T-cell (primary cell): ENCODE data around the gene FBXL16. TPM values are rescaled to one million over a fixed set of nuclear protein-coding genes. Genes with fewer than 3 reads are reported as not detected.

Experiments
- ATAC-seq, 4 experiments: fragments of 200-7000 bp in 3 of 4; fragments of 150-1000 bp in 1 of 4; cut with Tn5 transposase; replicated peaks in 1 of 4; 1 replicate in 3 of 4; 2 replicates in 1 of 4; pipeline ENCODE4 v1.10.0; 2021; ENCODE audit warnings: moderate library complexity in 3 of 4, mild to moderate bottlenecking in 2 of 4, moderate number of reproducible peaks in 1 of 4
- CTCF ChIA-PET, 2 donors: fragments of 300-600 bp; sonication (Branson Sonifier 250); formaldehyde crosslinking; loops; one replicate each; lab custom pipeline; 2022; ENCODE audit warnings: antibody characterized with exemption in 2 of 2; lab: Charles Lee
- POLR2A ChIA-PET, 2 donors: fragments of 300-600 bp; sonication (Branson Sonifier 250); formaldehyde crosslinking; loops; one replicate each; lab custom pipeline; 2022; ENCODE audit warnings: antibody characterized with exemption in 2 of 2; lab: Charles Lee
- DNase-seq, 35 experiments: peaks; one replicate each; pipeline versions ENCODE4 v3.0.0 to v3.0.0-alpha.2; 2013 to 2023
- H3K27ac ChIP-seq: one replicate; pipeline ENCODE4 v1.5.1; 2013; ENCODE audit warnings: low read length
- H3K27me3 ChIP-seq, 2 experiments: replicated peaks in 1 of 2; 1 replicate in 1 of 2; 2 replicates in 1 of 2; pipeline versions ENCODE4 v1.6.1 to v1.7.0; 2013; ENCODE audit warnings: low read length in 1 of 2, mixed read lengths in 1 of 2; ENCODE audit not compliant: control insufficient read depth in 2 of 2, insufficient read depth in 2 of 2; ENCODE audit errors: extremely low read depth in 1 of 2
- H3K36me3 ChIP-seq, 2 donors: 1 replicate in 1 of 2; 2 replicates in 1 of 2; pipeline versions ENCODE4 v1.6.1 to v1.7.0; 2013; ENCODE audit warnings: low read length in 1 of 2; ENCODE audit not compliant: control insufficient read depth in 2 of 2, insufficient read depth in 1 of 2; ENCODE audit errors: extremely low read depth in 1 of 2
- H3K4me1 ChIP-seq, 2 experiments: 1 replicate in 1 of 2; 2 replicates in 1 of 2; pipeline versions ENCODE4 v1.6.1 to v1.7.0; 2013; ENCODE audit warnings: low read length in 2 of 2, mixed read lengths in 1 of 2; ENCODE audit not compliant: insufficient read depth in 2 of 2, control insufficient read depth in 1 of 2; ENCODE audit errors: extremely low read depth in 1 of 2
- H3K4me3 ChIP-seq, 2 donors: 1 replicate in 1 of 2; 2 replicates in 1 of 2; pipeline versions ENCODE4 v1.5.1 to v1.7.0; 2013; ENCODE audit warnings: mild to moderate bottlenecking in 2 of 2, low read length in 1 of 2, moderate library complexity in 1 of 2; ENCODE audit not compliant: control insufficient read depth in 1 of 2; ENCODE audit errors: extremely low read depth in 1 of 2
- H3K9me3 ChIP-seq: 2 replicates; pipeline ENCODE4 v1.7.0; 2013
- H3K27ac Mint-ChIP-seq, 2 donors: one replicate each; pipeline ENCODE4 v1.8.0; 2020 to 2021; ENCODE audit warnings: mild to moderate bottlenecking in 2 of 2, mixed read lengths in 2 of 2
- H3K27me3 Mint-ChIP-seq, 2 donors: one replicate each; pipeline ENCODE4 v1.8.0; 2021 to 2022; ENCODE audit warnings: mixed read lengths in 2 of 2
- H3K36me3 Mint-ChIP-seq: one replicate; pipeline ENCODE4 v1.8.0; 2021; ENCODE audit warnings: mixed read lengths
- H3K4me1 Mint-ChIP-seq, 3 donors: one replicate each; pipeline ENCODE4 v1.8.0; 2020 to 2022; ENCODE audit warnings: mixed read lengths in 3 of 3, mild to moderate bottlenecking in 1 of 3
- H3K4me3 Mint-ChIP-seq, 3 donors: one replicate each; pipeline ENCODE4 v1.8.0; 2020 to 2022; ENCODE audit warnings: mild to moderate bottlenecking in 3 of 3, mixed read lengths in 3 of 3, moderate library complexity in 3 of 3
- H3K9me3 Mint-ChIP-seq, 3 donors: one replicate each; pipeline ENCODE4 v1.8.0; 2020 to 2022; ENCODE audit warnings: mixed read lengths in 3 of 3
- WGBS: methylation state at CpG from one replicate; pipeline ENCODE4 v1.1.5; 2013; ENCODE audit warnings: missing lambda C conversion rate; ENCODE audit not compliant: insufficient coverage; 5-methylcytosine and 5-hydroxymethylcytosine counted together
- total RNA-seq, 35 experiments: library from RNA in 6 of 35; stranded (reverse) in 6 of 35; fragments of 120-200 nt in 1 of 35; gene quantifications; one replicate each; pipeline versions ENCODE4 v1.2.1 to v1.2.4 and lab custom pipeline; 2013 to 2026

FBXL16 gene
- total RNA-seq, 5 donors from 2014 or later (not counting 1 experiment from before 2014, with no cell fraction given) = 16.4 to 65.5 (median 50.2) TPM

DNA sequence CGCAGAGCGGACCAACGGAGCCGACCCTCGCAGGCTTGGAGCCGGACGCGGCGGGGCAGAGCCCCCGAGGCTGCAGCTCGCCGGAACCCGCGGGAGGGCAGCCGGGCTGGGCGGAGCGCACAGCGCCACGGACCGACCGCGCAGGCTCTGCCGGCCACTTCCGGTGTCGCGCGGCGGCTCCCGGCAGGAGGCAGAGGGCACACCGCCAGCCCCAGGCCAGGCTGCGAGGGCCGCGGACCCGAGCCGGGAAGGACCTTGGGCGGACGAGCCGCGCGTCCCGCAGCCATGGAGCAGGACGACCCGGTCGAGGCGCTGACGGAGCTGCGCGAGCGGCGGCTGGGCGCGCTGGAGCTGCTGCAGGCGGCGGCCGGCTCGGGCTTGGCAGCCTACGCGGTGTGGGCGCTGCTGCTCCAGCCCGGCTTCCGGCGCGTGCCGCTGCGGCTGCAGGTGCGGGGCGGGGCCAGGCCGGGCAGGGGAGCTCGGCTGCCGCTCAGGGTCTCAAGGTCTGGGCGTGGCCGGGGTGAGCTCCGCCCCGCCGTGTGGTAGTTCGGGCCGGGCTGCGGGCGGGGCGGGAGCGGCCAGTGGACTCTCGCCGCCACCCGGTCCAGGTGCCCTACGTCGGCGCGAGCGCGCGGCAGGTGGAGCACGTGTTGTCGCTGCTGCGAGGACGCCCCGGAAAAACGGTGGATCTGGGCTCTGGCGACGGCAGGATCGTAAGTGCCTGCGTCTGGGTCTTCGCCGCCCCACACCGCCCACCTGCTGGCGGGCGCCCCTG, 15.6 kb upstream of the FBXL16 start, which contains the start of gene ANTKMT:
Gene ANTKMT (plus strand): TSS at position 157 of the 775 bp plus-strand sequence. CDS start 129 bp downstream, at position 286.
- WGBS = 1% methylated on average over 106 of the region's 106 CpGs
- ATAC-seq (peak; percentile 71 to 80 (median 74)), DNase-seq (peak; percentile 44 to 84 (median 61))
- no peaks in the 10 kb centered on the region for H3K36me3 Mint-ChIP-seq
- Histone ChIP-seq H3K4me1 (peaks cover 5 to 60% of the 10 kb centered on the region in 2 experiments), H3K27me3 (peaks cover 0 to 16% of the 10 kb centered on the region in 2 experiments), H3K36me3 (no peaks in the 10 kb centered on the region), H3K9me3 (no peaks in the 10 kb centered on the region), H3K27ac (peak within 1 kb of the TSS; percentile 69), H3K4me3 (peak within 1 kb of the TSS; percentile 55 to 70)
- peaks cover 18 to 27% (median 23%) of the 10 kb centered on the region in 3 donors for H3K4me1 Mint-ChIP-seq
- peaks cover 3% of the 10 kb centered on the region in 2 donors for H3K27me3 Mint-ChIP-seq
- ChIA-PET CTCF (interaction anchor here in 1 of 2 donors (2.0 kb wide), 1 partner anchor 9 kb away, joined by 5 read pairs; no protein-coding TSS in a partner anchor), POLR2A (interaction anchor here in 1 of 2 donors (0.6 kb wide), 1 partner anchor 249 kb away, joined by 3 read pairs; no protein-coding TSS in a partner anchor)
- peak within 1 kb of the TSS; percentile 78 to 83 (median 79) for H3K4me3 Mint-ChIP-seq
- H3K27ac Mint-ChIP-seq = peak within 1 kb of the TSS; percentile 39 to 80
- H3K9me3 Mint-ChIP-seq = no peaks in the 10 kb centered on the region

DNA sequence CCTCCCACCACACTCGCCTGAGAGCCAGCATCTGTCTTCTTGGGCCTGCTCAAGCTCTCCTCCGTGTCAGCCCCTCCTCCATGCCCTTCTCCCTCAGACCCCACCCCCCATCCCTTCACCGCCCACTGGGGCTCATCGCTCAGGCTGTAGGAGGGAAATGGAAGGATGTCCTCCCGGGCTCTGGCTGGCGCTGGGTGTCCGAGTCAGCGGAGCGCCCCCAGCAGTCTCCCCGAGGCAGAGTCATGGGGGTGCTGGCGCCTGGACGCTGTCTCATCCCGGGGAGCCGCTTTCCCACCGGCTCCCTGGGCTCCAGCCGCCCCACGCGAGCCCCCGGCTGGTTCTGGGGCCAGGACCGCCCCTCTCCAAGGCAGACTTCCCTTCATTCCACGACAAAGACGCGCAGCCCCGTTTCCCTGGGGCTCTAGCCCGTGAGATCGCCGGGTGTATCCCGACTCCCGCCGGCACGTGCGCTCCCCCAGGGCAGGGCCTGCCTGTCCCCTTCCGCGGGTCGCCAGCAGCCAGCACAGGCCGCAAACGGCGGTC, 14.9 kb upstream of the FBXL16 start:
- CTCF ChIA-PET = interaction anchor here in 1 of 2 donors (0.6 to 2.0 kb wide), 3 partner anchors 8 to 368 kb away, joined by 3 to 6 read pairs (median 5); partner anchors contain the start of gene AXIN1
- H3K9me3 Mint-ChIP-seq = no peaks in the 10 kb centered on the region
- Histone ChIP-seq H3K27me3 (peaks cover 0 to 20% of the 10 kb centered on the region in 2 experiments), H3K27ac (peak overlapping the region; percentile 57), H3K4me1 (peaks cover 5 to 60% of the 10 kb centered on the region in 2 experiments), H3K36me3 (no peaks in the 10 kb centered on the region), H3K9me3 (no peaks in the 10 kb centered on the region), H3K4me3 (peak overlapping the region; percentile 55 to 70)
- WGBS = under 1% methylated on average over 35 of the region's 38 CpGs
- peaks cover 21 to 29% (median 27%) of the 10 kb centered on the region in 3 donors for H3K4me1 Mint-ChIP-seq
- POLR2A ChIA-PET = no interaction called here
- peak in 10 of 35 experiments; percentile 21 to 63 (median 32) for DNase-seq
- H3K27me3 Mint-ChIP-seq = peaks cover 3 to 4% of the 10 kb centered on the region in 2 donors
- no peaks in the 10 kb centered on the region for H3K36me3 Mint-ChIP-seq
- peak overlapping the region; percentile 39 to 80 for H3K27ac Mint-ChIP-seq
- peak overlapping the region; percentile 78 to 83 (median 79) for H3K4me3 Mint-ChIP-seq
- ATAC-seq = peak; percentile 13 to 26 (median 18)

DNA sequence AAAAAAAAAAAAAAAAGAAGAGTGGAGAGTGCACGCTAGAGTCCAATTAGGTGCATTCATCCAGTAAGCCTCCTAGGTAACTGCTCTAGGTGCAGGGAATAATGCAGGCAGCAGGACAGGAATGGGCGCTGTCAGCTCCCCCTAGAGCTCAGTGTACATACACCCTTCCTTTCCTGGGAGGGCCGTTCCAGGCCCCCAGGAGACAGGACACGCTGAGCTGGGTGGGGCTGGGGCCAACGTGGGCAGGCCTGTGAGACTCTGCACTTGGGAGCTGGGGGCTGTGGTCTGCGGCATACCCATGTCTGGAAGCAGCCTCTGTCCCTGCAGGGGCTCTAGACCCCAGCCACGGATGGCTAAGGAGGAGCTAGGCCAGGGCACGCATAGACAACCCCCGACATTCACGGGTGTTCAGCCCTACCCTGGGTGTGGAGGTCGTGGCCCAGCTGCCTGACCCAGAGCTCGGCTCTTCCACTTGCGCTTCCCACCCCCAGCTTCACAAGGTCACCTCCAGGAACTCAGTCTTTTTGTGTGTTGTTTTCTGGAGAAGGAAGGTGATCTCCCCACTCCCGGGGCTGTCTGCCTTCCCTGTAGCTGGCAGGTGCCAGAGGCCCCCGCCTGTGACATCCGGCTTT, 14.3 kb upstream of the FBXL16 start:
- H3K27me3 ChIP-seq = peaks cover 0 to 20% of the 10 kb centered on the region in 2 experiments
- no peaks in the 10 kb centered on the region for H3K36me3 ChIP-seq
- Mint-ChIP-seq H3K27ac (peak overlapping the region; percentile 57 to 80), H3K4me1 (peaks cover 21 to 29% (median 27%) of the 10 kb centered on the region in 3 donors), H3K27me3 (peaks cover 3 to 4% of the 10 kb centered on the region in 2 donors), H3K9me3 (no peaks in the 10 kb centered on the region), H3K36me3 (no peaks in the 10 kb centered on the region), H3K4me3 (peak overlapping the region; percentile 78 to 83 (median 79))
- peak in 1 of 35 experiments; percentile 33 for DNase-seq
- H3K9me3 ChIP-seq = no peaks in the 10 kb centered on the region
- peaks cover 5 to 60% of the 10 kb centered on the region in 2 experiments for H3K4me1 ChIP-seq
- peak overlapping the region; percentile 57 for H3K27ac ChIP-seq
- CTCF ChIA-PET = interaction anchor here in 1 of 2 donors (0.6 to 2.0 kb wide), 3 partner anchors 8 to 367 kb away, joined by 3 to 6 read pairs (median 5); partner anchors contain the start of gene AXIN1
- 13% methylated on average over 5 of the region's 16 CpGs for WGBS
- POLR2A ChIA-PET = no interaction called here
- H3K4me3 ChIP-seq = peak overlapping the region; percentile 55 to 70
- ATAC-seq = peak in 3 of 4 experiments; percentile 2 to 7 (median 5)

DNA sequence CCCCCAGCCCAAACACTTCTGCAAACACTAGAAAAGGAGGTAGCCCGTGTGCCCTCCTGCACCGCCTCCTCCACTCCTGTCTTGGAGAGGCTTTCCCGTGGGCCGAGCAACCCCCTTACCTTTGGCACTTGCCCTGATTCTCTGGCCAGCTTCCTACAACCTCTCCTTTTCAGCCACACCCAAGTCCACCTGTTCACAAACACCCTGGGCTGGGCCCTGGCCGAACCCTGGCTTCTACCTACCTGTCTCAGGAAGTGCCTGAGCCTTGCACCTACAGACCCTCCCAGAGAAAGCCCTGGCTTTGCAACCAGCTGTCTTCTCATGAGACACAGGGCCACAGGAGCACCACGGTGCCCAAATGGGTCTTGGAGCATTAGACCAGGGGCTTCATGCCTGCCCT, 13.3 kb upstream of the FBXL16 start:
- Histone ChIP-seq H3K4me1 (peaks cover 5 to 68% of the 10 kb centered on the region in 2 experiments), H3K4me3 (no peak overlapping the region), H3K9me3 (no peaks in the 10 kb centered on the region), H3K27ac (no peak overlapping the region), H3K27me3 (peaks cover 0 to 28% of the 10 kb centered on the region in 2 experiments), H3K36me3 (no peaks in the 10 kb centered on the region)
- WGBS = 84% methylated on average over 4 of the region's 6 CpGs
- H3K27ac Mint-ChIP-seq = peak overlapping the region in 1 of 2 donors; percentile 56
- ChIA-PET POLR2A (no interaction called here), CTCF (interaction anchor here in 1 of 2 donors (0.6 kb wide), 1 partner anchor 11 kb away, joined by 4 read pairs; no protein-coding TSS in a partner anchor)
- H3K9me3 Mint-ChIP-seq = no peaks in the 10 kb centered on the region
- H3K27me3 Mint-ChIP-seq = peaks cover 3 to 4% of the 10 kb centered on the region in 2 donors
- peaks cover 21 to 32% (median 27%) of the 10 kb centered on the region in 3 donors for H3K4me1 Mint-ChIP-seq
- H3K4me3 Mint-ChIP-seq = peak overlapping the region in 2 of 3 donors; percentile 52 to 83
- no peaks in the 10 kb centered on the region for H3K36me3 Mint-ChIP-seq
- ATAC-seq (no peak), DNase-seq (no peak)

DNA sequence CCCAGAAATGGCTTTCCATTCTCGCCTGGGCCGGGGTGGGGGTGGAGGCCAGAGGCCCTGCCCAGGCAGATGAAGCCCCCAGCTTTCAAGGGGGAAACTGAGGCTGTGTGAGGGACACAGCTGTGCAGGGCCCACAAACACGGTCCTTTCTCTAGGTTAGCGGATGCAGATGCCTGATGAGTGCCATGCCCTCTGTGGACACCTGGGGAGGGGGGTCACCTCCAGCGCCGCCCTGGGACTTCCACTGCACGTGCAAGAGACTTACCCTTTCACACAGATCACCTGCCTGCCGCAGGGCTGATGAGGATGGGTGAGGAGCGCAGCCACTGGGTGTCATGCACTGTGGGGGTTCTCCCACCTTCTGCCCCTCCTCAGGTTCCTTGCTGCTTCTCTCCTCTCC, 12.8 kb upstream of the FBXL16 start:
- Histone ChIP-seq H3K36me3 (no peaks in the 10 kb centered on the region), H3K27me3 (peaks cover 0 to 32% of the 10 kb centered on the region in 2 experiments), H3K9me3 (no peaks in the 10 kb centered on the region), H3K4me1 (peaks cover 5 to 66% of the 10 kb centered on the region in 2 experiments), H3K27ac (no peak overlapping the region), H3K4me3 (no peak overlapping the region)
- ATAC-seq = no peak
- WGBS = 94% methylated on average over 3 of the region's 9 CpGs
- no peaks in the 10 kb centered on the region for H3K9me3 Mint-ChIP-seq
- H3K27me3 Mint-ChIP-seq = peaks cover 3 to 4% of the 10 kb centered on the region in 2 donors
- H3K4me1 Mint-ChIP-seq = peaks cover 20 to 33% (median 27%) of the 10 kb centered on the region in 3 donors
- ChIA-PET POLR2A (no interaction called here), CTCF (no interaction called here)
- H3K4me3 Mint-ChIP-seq = peak overlapping the region in 1 of 3 donors; percentile 83
- no peak overlapping the region for H3K27ac Mint-ChIP-seq
- no peak for DNase-seq
- H3K36me3 Mint-ChIP-seq = no peaks in the 10 kb centered on the region
